GM19035 (cell line): ENCODE results near the gene GLIS1.
"Not testable (repeated sequence)": the region's sequence is repeated elsewhere in the genome, so short reads cannot be mapped to it uniquely, and the experiment has no call there.

ENCODE experiments used
- ATAC-seq: cut with Tn5 transposase; IDR thresholded peaks from one replicate; pipeline ENCODE4 v1.9.1; 2021; ENCODE audit not compliant: unreplicated experiment

Gene GLIS1

GRCh38 chr1:53656747-53657530 lies 82.0 kb downstream of the GLIS1 start:
- ATAC-seq: no peak

GRCh38 chr1:53655931-53656746 lies 82.8 kb downstream of the GLIS1 start:
- ATAC-seq: no peak

GRCh38 chr1:53654216-53655210 lies 84.5 kb downstream of the GLIS1 start:
- ATAC-seq: no peak

- ATAC-seq: no peak
These were observed 85.3 kb downstream of the GLIS1 start for GRCh38 chr1:53653631-53654030.

- no peak for ATAC-seq
These were observed 85.8 kb downstream of the GLIS1 start for GRCh38 chr1:53653200-53653575.

GRCh38 chr1:53652441-53653199 lies 86.3 kb downstream of the GLIS1 start:
- no peak for ATAC-seq

GRCh38 chr1:53651356-53651755 lies 87.6 kb downstream of the GLIS1 start:
- ATAC-seq: no peak

GRCh38 chr1:53648516-53648915 lies 90.4 kb downstream of the GLIS1 start:
- no peak for ATAC-seq

- ATAC-seq: not testable (repeated sequence)
These were observed 91.0 kb downstream of the GLIS1 start for GRCh38 chr1:53647915-53648314.

- no peak for ATAC-seq
These were observed 92.2 kb downstream of the GLIS1 start for GRCh38 chr1:53646732-53647131.

- no peak for ATAC-seq
These were observed 93.3 kb downstream of the GLIS1 start for GRCh38 chr1:53645690-53646078.

GRCh38 chr1:53644909-53645689 lies 93.9 kb downstream of the GLIS1 start:
- ATAC-seq: no peak

GRCh38 chr1:53644496-53644895 lies 94.5 kb downstream of the GLIS1 start:
- no peak for ATAC-seq

GRCh38 chr1:53643881-53644390 lies 95.0 kb downstream of the GLIS1 start:
- ATAC-seq: no peak

- ATAC-seq: no peak
These were observed 95.7 kb downstream of the GLIS1 start for GRCh38 chr1:53643041-53643880.

- no peak for ATAC-seq
These were observed 96.4 kb downstream of the GLIS1 start for GRCh38 chr1:53642607-53643006.

GRCh38 chr1:53642215-53642555 lies 96.8 kb downstream of the GLIS1 start:
- ATAC-seq: no peak

GRCh38 chr1:53641481-53642214 lies 97.3 kb downstream of the GLIS1 start:
- no peak for ATAC-seq
